ENCODE measurements around the gene OR10P1.
"Not testable (repeated sequence)": the region's sequence is repeated elsewhere in the genome, so short reads cannot be mapped to it uniquely, and the experiment has no call there.

The OR10P1 gene, protein sequence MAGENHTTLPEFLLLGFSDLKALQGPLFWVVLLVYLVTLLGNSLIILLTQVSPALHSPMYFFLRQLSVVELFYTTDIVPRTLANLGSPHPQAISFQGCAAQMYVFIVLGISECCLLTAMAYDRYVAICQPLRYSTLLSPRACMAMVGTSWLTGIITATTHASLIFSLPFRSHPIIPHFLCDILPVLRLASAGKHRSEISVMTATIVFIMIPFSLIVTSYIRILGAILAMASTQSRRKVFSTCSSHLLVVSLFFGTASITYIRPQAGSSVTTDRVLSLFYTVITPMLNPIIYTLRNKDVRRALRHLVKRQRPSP

DNA sequence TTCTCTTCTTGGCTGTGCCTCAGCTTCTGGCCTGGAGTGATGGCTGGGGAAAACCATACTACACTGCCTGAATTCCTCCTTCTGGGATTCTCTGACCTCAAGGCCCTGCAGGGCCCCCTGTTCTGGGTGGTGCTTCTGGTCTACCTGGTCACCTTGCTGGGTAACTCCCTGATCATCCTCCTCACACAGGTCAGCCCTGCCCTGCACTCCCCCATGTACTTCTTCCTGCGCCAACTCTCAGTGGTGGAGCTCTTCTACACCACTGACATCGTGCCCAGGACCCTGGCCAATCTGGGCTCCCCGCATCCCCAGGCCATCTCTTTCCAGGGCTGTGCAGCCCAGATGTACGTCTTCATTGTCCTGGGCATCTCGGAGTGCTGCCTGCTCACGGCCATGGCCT lies at the start of gene OR10P1:
TSS of gene OR10P1 (plus strand) at position 40 of the 400 bp plus-strand sequence. CDS start at position 40, 0 bp downstream.
- FAIRE-seq (no peak), DNase-seq (ENCODE audit: insufficient read length, low spot score) (no peak)

DNA sequence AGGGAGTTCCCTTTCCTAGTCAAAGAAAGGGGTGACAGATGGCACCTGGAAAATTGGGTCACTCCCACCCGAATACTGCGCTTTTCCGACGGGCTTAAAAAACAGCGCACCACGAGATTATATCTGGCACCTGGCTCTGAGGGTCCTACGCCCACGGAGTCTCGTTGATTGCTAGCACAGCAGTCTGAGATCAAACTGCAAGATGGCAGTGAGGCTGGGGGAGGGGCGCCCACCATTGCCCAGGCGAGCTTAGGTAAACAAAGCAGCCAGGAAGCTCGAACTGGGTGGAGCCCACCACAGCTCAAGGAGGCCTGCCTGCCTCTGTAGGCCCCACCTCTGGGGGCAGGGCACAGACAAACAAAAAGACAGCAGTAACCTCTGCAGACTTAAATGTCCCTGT lies 46.5 kb upstream of the OR10P1 start:
- FAIRE-seq; DNase-seq (ENCODE audit: insufficient read length, low spot score): not testable (repeated sequence)

DNA sequence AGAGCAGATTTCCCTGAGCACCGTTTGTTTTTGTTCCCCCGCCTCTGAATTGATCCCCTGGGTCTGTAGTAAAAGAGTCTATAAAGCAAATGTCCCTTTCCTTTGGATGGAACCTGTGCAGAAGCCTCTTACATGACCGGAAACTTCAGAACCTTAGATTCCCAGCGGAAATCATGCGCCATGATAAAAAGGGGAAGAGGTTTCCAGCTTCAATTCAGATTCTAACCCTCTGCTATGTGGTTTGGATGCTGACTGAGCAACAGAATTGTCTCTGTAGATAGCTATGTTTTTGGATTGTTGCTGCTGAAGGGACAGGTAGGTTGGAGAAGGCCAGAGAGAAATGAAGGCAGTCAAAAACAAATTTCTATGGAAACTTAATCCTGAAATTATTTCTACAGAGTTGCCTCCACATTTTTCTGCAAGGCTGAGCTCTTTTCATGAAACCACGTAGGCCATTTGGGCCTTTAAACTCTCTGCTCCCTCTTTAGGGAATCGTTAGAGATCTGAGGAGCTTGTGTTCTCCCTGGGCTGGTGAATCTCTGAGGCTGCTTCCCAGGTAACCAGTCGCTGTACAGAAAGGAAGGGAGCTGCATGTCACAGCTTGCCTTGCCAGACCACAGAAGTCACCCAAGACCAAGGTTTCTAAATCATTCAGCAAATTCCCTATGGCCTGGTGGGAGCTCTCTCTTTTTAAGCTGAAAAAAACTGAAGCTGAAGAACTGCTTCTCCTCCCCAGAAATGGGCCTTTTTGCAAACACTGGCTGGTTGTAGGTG lies 28.7 kb upstream of the OR10P1 start:
- FAIRE-seq = no peak
- no peak for DNase-seq (ENCODE audit: insufficient read length, low spot score)

DNA sequence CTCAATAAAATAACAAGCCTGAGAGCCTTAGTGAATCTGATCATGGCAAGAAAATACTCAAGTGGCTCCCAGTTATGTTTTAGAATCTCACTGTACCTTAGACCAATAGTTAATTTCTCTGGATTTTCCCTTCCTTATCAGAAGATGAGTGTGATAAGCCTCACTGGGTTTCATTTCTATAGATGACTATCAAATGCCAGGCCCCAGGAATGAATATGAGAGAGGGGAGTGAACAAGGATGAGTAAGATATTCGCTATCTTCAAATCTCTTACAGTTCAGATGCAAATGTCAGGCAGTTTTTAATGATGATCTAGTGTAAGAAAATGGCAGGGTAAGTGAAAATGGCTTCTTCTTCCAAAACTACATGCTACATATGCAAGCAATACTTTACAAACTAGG lies 26.1 kb upstream of the OR10P1 start:
- DNase-seq (ENCODE audit: insufficient read length, low spot score) = no peak
- no peak for FAIRE-seq

DNA sequence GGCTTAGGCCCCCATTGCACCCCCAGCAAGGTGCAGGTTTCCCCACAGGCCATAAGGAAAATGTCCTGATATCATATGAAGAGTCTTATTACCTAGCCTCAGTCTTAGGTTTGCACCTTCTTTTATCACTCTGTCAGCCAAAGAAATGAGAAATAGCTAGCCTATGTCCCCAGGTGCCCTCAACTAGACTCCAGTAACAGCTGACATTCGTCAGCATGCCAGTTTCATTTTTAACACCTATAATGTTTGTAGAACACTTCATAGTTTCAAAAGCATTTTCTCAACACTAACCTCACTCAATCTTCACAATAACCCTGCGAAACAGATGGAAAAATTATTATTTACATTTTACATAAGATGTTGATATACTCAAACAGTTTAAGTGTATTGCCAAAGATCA lies 24.0 kb upstream of the OR10P1 start:
- FAIRE-seq (no peak), DNase-seq (ENCODE audit: insufficient read length, low spot score) (no peak)

DNA sequence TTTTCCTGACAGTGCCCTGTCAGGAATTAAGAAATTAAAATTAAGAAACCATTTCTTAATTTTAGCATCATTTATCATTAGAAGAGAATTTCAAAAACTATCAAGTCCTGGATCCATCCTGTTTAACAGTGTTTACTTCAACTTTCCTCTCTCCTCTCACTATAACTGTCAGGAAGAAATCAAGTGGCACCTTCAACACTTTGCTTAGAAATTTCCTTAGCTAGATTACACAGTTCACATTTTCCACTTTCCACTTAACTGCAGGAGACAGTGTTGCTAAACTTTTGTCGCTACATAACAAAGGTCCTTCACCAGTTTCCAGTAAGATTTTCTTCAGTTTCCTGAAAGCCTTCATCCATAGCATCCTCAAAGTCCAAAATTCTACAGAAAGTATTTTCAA lies 21.9 kb upstream of the OR10P1 start:
- FAIRE-seq (peak; percentile 23), DNase-seq (ENCODE audit: insufficient read length, low spot score) (no peak)

DNA sequence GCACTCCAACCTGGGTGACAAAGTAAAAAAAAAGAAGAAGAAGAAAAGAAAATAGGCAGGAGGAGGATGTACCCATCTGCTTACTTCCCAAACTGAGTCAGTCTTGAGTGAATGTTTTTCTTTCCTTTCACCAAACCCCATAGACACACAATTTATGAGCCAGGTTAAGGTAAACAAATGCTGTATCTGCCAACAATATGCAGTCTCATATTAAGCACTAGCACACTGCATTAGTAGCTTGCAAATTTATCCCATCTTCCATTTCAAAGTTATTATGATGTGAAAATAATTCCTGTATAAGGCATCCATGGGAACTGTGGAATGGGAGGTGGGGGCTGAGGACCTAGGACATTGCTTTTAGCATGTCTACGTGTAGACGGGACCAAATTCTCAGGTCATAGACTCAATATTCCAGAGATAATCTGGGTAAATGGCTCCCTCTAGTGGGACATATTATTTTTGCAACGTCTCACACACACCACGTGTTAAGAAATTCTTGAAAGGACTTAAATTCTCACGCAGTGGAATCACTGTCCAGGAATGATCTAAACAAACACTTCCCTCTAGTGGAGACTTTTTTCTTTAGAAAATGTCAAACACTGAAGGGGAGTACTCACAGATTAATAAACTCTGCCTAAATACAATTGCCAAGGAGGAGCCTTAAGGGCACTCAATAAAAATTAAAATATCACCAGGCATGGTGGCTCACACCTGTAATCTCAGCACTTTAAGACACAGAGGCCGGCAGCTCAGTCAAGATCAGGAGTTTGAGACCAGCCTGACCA lies 17.1 kb upstream of the OR10P1 start:
- FAIRE-seq (peak; percentile 87), DNase-seq (ENCODE audit: insufficient read length, low spot score) (peak; percentile 36)

DNA sequence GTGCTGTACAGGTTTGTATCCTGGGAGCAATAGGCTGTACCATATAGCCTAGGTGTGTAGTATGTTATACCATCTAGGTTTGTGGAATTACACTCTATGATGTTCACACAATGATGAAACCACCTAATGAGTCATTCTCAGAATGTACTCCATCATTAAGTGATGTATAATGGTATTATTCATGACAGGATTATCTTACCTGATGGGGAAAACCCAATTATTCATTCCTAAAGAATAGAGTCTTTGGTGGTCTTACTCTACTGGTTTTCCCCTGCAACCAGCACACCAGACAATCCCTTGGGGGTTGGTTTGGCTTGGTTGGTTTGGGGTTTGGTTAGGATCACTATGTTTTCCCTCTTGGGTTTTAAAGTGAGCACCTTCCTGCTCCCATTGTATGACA lies 12.6 kb upstream of the OR10P1 start:
- no peak for FAIRE-seq
- DNase-seq (ENCODE audit: insufficient read length, low spot score) = no peak

DNA sequence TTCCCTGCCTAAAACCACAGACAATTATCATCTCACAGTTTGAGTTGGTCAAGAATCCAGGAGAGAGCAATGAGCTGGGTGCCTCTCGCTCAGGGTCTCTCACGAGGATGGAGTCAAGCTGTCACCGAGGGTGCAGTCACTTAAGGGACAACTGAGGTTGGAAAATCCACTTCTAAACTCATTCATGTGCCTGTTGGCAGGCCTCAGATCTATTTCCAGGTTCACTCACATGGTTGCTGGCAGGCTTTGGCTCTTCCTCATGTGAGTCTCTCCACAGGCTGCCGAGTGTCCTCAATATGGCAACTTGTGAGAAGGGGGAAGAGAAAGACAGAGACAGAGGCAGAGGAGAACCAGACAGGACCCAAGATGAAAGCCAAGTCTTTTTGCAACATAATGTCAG lies 10.5 kb upstream of the OR10P1 start:
- DNase-seq (ENCODE audit: insufficient read length, low spot score) (no peak), FAIRE-seq (no peak)

DNA sequence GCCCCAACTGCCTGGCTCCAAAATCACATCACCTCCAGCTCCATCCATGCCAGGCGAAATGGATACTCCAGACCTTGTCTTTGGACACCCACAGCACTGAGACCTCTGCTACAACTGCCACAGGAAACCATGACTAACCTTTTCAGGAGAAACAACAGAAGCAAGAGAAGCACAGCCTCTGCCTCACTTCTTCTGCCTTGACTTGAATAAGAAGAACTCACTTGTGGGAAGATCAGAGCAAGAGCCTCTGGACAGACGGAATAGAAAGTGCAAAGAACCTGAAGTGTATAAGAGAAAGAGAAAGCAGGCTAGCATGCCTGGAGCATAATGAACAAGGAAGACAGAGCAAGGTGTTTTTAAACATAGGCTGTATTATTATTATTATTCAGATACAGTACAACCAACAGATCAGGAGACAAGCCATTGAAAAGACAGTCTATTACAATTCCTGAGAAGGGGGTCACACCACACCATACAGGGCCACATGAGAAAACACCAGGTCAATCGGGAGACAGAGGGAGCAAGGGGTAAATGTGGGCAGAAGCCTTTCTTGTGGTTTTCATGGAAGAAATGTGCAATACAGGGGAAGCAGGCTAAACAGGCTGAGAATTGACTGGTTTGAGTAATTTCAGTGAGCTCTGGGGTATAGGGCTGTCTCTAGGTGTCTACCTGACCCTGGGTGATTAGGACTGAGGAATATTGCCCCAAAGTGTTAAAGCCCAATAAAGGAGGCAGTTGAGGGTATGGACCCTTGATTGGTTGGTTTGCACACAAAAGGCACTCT lies 7.4 kb upstream of the OR10P1 start:
- no peak for FAIRE-seq

DNA sequence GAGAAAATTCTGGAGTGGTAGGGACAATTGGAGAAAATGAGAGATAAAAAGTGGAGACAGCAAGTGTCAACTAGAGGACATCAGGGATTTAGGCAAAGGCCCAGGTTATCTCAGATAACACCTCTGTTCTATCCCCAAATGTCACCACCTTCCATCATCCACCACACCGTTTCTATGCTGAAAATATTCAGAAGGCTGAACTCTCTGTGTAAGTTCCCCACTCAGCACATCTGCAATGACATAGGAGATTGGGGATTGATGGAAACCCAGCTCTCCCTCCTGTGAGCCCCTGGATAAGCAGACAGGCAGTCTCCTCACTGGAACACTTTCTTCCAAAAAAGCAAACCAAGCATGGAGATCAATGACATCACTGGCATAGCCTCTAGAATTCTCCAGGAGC lies 5.6 kb upstream of the OR10P1 start:
- DNase-seq (ENCODE audit: insufficient read length, low spot score) = no peak
- FAIRE-seq = no peak

More for the DNA sequence above, 7.4 kb upstream of the OR10P1 start:
- DNase-seq (ENCODE audit: insufficient read length, low spot score) = no peak

DNA sequence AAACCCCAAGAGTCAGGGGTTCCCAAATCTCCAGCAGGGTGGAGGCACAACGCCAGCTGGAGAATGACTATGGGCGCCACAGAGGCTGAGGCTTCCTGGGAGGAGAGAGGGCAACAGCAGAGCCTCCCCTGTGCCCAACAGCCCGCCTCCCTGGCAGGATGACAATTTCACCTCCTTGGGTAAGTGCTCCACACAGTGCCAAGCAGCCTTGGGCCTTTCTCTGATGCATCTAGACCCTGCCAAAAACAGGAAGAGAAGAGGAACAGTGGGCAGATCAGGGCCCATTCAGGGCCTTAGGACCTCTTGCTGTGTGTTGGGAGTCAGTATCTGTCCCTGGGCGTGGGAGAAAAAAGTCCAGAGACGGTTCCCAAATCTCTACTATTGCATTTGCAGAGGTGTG lies 5.0 kb upstream of the OR10P1 start:
- DNase-seq (ENCODE audit: insufficient read length, low spot score) (no peak), FAIRE-seq (no peak)

DNA sequence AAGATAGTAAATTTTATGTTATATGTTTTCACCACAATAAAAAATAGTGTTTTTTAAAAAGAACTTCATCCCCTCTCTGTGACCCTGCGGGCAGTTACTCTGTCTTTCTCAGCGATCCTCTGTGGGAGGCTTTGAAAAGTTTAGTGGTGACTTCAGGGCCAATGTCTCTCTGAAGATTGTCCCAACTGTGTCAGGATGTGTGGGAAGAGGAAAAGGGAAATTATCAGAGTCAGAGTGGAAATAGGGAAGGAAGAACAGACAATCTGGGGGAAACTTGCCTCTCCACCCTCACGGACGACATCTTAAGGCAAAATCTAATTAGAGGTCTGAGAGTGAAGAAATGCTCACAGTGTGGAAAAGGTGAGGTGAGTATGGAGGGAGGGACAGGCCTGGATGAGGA lies 3.5 kb upstream of the OR10P1 start:
- FAIRE-seq (no peak), DNase-seq (ENCODE audit: insufficient read length, low spot score) (no peak)

DNA sequence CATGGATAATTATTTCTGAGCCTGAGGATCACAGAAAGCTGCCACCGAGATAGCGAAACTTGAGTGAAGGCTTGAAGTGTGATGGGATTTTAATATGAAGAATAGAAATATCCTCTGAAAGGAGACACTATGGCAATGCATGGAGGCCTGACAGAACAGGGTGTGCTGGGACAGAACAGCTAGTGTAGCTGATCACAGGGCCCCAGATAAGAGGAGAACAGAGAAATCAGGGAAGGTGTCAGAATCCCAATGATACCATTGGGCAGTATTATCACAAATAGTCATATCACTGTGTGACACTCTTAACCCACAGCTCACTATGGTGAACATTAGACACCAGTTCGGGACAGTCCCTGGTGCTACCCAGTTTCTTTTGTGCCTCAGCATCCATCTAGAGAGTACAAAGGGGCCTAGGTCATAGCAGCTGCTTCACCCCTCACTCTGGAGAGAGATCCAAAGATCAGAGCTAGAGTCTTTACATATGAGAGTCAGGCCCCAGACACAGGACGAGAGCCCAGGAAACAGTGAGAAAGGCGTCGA lies 506 bp upstream of the OR10P1 start:
- FAIRE-seq = no peak
- DNase-seq (ENCODE audit: insufficient read length, low spot score) = no peak

DNA sequence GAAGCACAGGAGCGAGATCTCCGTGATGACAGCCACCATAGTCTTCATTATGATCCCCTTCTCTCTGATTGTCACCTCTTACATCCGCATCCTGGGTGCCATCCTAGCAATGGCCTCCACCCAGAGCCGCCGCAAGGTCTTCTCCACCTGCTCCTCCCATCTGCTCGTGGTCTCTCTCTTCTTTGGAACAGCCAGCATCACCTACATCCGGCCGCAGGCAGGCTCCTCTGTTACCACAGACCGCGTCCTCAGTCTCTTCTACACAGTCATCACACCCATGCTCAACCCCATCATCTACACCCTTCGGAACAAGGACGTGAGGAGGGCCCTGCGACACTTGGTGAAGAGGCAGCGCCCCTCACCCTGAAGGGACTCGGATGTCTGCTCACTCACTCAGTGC lies 775 bp downstream of the OR10P1 start:
- FAIRE-seq (no peak), DNase-seq (ENCODE audit: insufficient read length, low spot score) (no peak)

DNA sequence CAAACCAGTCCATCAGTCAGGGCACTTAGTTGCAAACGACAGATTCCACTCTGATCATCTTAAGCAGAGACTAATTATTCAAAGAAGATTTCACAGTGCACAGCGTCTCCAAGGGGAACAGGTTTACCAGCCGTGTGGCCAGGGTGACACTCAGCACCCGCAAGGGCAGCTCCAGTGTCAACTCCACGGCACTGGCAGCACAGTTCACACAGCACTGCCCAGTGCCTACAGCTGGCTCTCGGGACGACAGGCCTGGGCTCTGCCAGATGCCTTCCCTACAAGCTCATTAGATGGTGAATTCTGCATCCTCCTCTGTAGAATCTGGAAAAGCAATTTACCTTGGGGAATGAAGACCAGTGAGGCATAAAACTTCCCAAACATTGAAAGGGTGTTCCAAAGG lies 4.9 kb downstream of the OR10P1 start:
- FAIRE-seq (no peak), DNase-seq (ENCODE audit: insufficient read length, low spot score) (no peak)

DNA sequence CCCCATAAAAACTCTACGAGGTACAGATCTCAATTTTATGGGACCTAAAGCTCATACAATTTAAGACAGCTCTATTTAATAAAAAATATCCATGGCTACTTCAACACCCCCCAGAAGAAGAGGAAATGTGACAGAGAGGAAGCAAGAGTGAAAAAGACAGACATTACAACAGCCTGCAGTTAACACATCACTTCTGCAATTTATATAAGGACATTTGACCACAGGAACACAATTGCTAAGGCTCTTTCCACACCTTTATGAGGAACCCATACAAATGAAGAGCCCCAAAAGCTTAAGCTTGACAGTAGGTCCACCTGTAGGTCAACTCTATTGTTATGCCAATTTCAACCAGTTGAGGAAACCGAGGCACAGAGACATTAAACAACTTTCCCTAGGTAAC lies 5.6 kb downstream of the OR10P1 start:
- no peak for FAIRE-seq
- DNase-seq (ENCODE audit: insufficient read length, low spot score) = no peak

DNA sequence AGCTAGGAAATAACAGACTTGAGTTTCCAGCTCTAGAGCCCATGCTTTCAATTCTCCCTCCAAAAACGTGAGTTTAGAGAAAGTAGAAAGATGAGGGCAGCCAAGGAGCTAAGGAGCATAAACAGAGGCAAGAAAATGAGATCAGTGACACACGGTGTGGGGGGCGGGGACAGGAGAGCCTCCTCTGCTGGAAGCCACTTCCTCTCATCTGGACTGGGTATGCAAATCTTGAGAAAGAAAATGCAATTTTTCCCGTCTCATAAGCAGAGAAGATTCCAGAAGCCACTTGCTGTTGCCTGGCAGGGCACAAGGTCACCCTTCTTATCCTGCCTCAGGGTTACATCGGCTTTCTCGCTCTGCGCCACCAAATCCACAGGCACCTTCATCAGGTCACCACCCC lies 6.0 kb downstream of the OR10P1 start:
- FAIRE-seq (no peak), DNase-seq (ENCODE audit: insufficient read length, low spot score) (no peak)

DNA sequence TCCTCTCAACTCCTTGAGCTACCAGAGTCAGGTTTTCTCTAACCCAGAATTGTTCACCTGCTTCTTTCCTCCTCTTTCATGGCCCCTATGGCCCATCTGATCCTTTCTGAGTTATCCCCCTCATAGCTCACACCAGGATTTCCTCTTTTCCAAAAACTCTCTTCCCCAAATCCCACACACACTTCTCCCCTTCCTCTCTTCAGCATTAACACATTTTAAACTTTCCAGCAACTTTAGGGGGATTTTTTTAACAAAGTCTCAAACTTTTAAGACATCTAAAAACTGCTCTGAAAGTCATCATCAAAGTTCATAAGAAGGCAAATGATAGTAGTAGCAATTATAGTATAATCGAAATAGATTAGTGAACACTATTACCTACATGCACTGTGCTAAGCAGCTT lies 7.9 kb downstream of the OR10P1 start:
- FAIRE-seq (no peak), DNase-seq (ENCODE audit: insufficient read length, low spot score) (no peak)

DNA sequence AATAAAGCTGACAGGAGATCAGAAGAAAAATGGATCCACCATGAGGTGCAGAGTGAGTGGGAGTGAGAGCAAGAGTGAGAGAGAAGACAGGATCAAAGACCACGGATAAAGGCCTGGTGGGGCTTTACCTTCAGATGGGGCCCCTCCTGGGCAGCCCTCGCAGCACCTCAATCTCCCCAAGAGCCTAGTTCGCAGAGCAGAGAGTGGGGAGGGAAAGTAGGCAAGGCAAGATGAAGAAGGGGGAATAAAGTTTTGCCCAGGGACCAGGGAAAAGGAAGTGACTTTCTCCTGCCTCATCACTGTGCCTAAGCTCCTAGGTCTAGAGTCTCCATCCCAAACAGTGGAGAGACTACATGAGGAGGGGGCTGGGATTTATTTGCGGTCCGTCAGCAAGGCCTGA lies 10.3 kb downstream of the OR10P1 start:
- FAIRE-seq (no peak), DNase-seq (ENCODE audit: insufficient read length, low spot score) (no peak)
